Neural crest cell (in vitro differentiated cells): ENCODE data around the gene MPZL1. TPM values are rescaled to one million over a fixed set of nuclear protein-coding genes. Genes with fewer than 3 reads are reported as not detected.
A peak's percentile ranks its signal among the peaks of the same experiment; 100 is the strongest.

Source experiments
- DNase-seq: peaks from one replicate; pipeline ENCODE4 v3.0.0; 2021; ENCODE audit warnings: low read depth, mixed read lengths, low spot score
- H3K27ac Mint-ChIP-seq: one replicate; pipeline ENCODE4 v1.8.0; 2021; ENCODE audit warnings: mild to moderate bottlenecking, mixed read lengths; ENCODE audit not compliant: unreplicated experiment
- H3K27me3 Mint-ChIP-seq: 2 replicates; pipeline ENCODE4 v1.8.0; 2021; ENCODE audit warnings: low read depth, mild to moderate bottlenecking, mixed read lengths
- H3K36me3 Mint-ChIP-seq: 2 replicates; pipeline ENCODE4 v1.8.0; 2021; ENCODE audit warnings: low read depth, mild to moderate bottlenecking, mixed read lengths
- H3K4me1 Mint-ChIP-seq: 2 replicates; pipeline ENCODE4 v1.8.0; 2021; ENCODE audit warnings: mixed read lengths
- H3K4me3 Mint-ChIP-seq: one replicate; pipeline ENCODE4 v1.8.0; 2021; ENCODE audit warnings: mild to moderate bottlenecking, mixed read lengths
- H3K9me3 Mint-ChIP-seq: 2 replicates; pipeline ENCODE4 v1.8.0; 2021; ENCODE audit warnings: mixed read lengths
- total RNA-seq: library from RNA; stranded (reverse); gene quantifications from 2 replicates; pipeline ENCODE4 v1.2.1, GENCODE V29; 2021
- TF ChIP-seq, protein P1 (sequence below): fragments of 200-600 bp; sonication (generic); conservative IDR thresholded peaks from 2 replicates; pipeline ENCODE4 v1.5.0; 2021; ENCODE audit warnings: antibody characterized with exemption, mild to moderate bottlenecking

Gene MPZL1
- total RNA-seq, 1 donor from 2014 or later, result 114 TPM

DNA sequence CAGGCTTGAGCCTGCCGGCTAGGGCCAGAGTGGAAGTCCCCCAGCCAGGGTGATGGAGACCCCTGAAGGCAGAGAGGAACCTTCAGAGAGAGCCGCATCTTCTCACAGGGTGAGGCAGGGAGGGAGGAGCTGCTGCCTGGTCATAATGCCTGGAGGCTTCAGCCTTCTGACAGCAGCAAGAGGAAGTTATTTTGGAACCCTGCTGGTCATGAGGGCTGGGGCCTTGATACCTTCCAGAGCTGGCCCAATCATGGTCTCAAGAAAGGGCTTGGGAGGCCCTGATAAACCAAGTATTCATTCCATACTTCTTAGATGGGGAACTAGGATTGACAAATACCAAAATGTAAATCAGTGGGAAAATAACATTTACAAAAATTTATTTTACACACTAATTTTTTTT lies 26.6 kb upstream of the MPZL1 start:
- no peak overlapping the region for H3K27ac Mint-ChIP-seq
- TF ChIP-seq, protein P1, sequence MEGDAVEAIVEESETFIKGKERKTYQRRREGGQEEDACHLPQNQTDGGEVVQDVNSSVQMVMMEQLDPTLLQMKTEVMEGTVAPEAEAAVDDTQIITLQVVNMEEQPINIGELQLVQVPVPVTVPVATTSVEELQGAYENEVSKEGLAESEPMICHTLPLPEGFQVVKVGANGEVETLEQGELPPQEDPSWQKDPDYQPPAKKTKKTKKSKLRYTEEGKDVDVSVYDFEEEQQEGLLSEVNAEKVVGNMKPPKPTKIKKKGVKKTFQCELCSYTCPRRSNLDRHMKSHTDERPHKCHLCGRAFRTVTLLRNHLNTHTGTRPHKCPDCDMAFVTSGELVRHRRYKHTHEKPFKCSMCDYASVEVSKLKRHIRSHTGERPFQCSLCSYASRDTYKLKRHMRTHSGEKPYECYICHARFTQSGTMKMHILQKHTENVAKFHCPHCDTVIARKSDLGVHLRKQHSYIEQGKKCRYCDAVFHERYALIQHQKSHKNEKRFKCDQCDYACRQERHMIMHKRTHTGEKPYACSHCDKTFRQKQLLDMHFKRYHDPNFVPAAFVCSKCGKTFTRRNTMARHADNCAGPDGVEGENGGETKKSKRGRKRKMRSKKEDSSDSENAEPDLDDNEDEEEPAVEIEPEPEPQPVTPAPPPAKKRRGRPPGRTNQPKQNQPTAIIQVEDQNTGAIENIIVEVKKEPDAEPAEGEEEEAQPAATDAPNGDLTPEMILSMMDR, result no peak
- no peaks in the 10 kb centered on the region for H3K9me3 Mint-ChIP-seq
- DNase-seq, result no peak
- H3K4me3 Mint-ChIP-seq, result no peak overlapping the region
- H3K27me3 Mint-ChIP-seq, result no peaks in the 10 kb centered on the region
- H3K4me1 Mint-ChIP-seq, result peaks cover 4% of the 10 kb centered on the region
- no peaks in the 10 kb centered on the region for H3K36me3 Mint-ChIP-seq

DNA sequence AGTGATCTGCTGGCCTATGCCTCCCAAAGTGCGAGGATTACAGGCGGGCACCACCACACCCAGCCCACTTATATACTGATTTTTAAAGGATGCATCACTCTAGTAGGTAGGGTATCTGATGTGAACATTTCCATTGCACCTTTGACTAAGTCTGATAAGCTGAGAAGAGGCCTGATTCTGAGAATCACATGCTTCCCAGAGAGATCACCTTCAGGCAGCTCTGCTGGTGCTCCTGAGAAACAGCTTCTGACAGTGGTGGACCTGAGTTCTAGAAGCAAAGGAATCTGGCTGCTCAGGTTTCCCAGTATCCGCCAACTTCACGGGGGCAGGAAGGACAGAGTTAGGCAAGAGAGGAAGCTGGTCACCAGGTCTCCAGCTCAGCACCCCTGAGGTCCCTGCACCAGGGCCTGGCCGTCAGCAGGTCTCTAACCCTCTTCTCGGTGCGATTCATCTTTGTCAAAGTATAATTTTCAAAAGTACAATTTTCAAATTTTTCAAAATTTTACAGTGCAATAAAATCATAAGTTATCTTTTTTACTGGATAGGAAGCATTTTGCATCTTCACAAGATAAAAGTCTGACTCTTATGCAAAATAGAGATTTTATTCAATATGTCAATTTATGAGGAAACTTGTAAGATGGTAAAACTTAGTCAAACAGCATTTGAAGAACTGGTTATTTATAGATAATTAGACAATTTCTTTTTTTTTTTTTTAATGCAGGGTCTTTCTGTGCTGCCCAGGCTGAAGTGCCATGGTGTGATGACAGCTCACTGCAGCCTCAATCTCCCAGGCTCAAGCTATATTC lies 25.8 kb upstream of the MPZL1 start:
- Mint-ChIP-seq H3K4me1 (peaks cover 4% of the 10 kb centered on the region), H3K27me3 (no peaks in the 10 kb centered on the region), H3K9me3 (no peaks in the 10 kb centered on the region), H3K36me3 (no peaks in the 10 kb centered on the region), H3K4me3 (no peak overlapping the region), H3K27ac (no peak overlapping the region)
- no peak for DNase-seq
- TF ChIP-seq, protein P1, result no peak

DNA sequence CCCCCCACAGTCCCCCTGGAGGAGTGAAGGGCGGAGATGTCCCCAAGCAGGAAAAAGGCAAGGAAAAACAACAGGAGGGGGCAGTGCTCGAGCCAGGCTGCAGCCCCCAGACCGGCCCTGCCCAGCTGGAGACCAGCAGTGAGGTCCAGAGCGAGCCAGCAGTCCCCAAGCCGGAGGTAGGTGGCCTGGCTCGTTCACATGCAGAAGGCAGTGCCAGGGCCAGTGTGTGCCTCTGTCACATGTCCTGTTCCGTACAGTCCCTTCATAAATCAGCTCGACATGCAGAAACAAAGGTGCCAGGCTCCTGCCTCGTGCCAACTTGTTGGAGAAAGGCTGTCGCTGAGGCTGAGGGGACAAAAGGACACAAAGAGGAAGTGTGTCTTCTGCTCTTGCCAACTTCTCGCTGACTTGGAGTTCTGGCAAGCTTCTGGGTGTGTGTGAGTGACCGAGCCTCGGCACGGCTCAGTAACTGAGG lies 24.1 kb upstream of the MPZL1 start:
- Mint-ChIP-seq H3K9me3 (no peaks in the 10 kb centered on the region), H3K27me3 (no peaks in the 10 kb centered on the region), H3K27ac (peak overlapping the region; percentile 12), H3K4me3 (no peak overlapping the region), H3K4me1 (peaks cover 4% of the 10 kb centered on the region), H3K36me3 (no peaks in the 10 kb centered on the region)
- TF ChIP-seq, protein P1, result no peak
- DNase-seq, result no peak

DNA sequence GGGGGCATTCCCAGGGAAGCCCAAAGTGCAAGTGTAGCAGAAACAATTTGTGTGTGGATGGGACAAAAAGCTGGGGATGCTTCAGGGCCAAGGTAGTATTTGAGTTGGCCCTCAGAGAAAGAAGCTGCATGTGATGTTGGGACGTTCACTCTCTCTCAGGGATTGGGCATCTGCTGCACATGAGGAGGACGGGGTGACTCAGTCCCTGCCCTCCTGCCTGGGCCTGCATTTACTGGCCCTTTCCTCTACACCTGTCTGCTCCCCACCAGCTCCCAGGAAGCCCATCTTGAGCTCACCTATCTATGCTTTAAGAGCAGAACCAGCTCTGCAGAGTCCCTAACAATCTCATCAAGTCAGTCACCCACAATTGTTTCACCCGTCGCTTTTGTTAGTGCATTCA lies 23.5 kb upstream of the MPZL1 start:
- Mint-ChIP-seq H3K36me3 (no peaks in the 10 kb centered on the region), H3K9me3 (no peaks in the 10 kb centered on the region)
- TF ChIP-seq, protein P1, result no peak

DNA sequence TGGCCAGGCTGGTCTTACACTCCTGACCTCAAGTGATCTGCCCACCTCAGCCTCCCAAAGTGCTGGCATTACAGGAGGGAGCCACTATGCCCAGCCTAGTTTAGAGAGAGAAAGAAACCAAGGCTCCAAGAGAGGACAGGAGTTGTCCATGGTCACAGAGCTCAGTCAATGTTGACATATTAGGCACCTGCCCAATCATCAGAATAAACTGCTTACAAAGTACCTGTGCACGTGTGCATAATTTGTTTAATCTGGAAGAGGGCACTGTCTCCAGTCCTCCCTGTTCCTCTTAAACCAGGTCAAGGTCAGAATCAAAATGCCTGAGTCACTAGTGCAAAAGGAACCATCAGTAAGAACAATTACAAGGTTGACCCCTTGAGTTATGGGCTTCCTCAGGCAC lies 20.3 kb upstream of the MPZL1 start:
- Mint-ChIP-seq H3K27me3 (peaks cover 8% of the 10 kb centered on the region), H3K36me3 (no peaks in the 10 kb centered on the region), H3K9me3 (no peaks in the 10 kb centered on the region), H3K27ac (no peak overlapping the region), H3K4me3 (no peak overlapping the region), H3K4me1 (peaks cover 12% of the 10 kb centered on the region)
- no peak for DNase-seq
- TF ChIP-seq, protein P1, result no peak

More for the DNA sequence above, 23.5 kb upstream of the MPZL1 start:
- Mint-ChIP-seq H3K4me3 (no peak overlapping the region), H3K27ac (no peak overlapping the region), H3K4me1 (peaks cover 4% of the 10 kb centered on the region), H3K27me3 (no peaks in the 10 kb centered on the region)
- no peak for DNase-seq
